ENCODE results near the gene CDKL1.

- TF ChIP-seq CTCF (IDR thresholded peaks at IDR 0.05) (no peak), FOXJ3 (CRISPR knock-in tag; IDR thresholded peaks at IDR 0.05) (no peak), MAX (IDR thresholded peaks at IDR 0.05; ENCODE audit: low read depth) (no peak), ELF1 (IDR thresholded peaks at IDR 0.05) (no peak), POLR2AphosphoS5 (IDR thresholded peaks at IDR 0.05; ENCODE audit: low read depth, low read length) (no peak), EP300 (IDR thresholded peaks at IDR 0.05; ENCODE audit: borderline replicate concordance in 1 of 2, low read depth in 1 of 2, low read length in 1 of 2) (no peak), USF1 (IDR thresholded peaks at IDR 0.05; ENCODE audit: borderline replicate concordance, low read depth) (no peak), RAD21 (IDR thresholded peaks at IDR 0.05; ENCODE audit: low read length) (no peak), JUND (IDR thresholded peaks at IDR 0.05) (no peak), GABPA (IDR thresholded peaks at IDR 0.05; ENCODE audit: low read depth) (no peak), GATA2 (CRISPR knock-in tag; IDR thresholded peaks at IDR 0.05) (no peak)
Observed at GRCh38 chr14:50363714-50364111, 33.0 kb downstream of the CDKL1 start.
